ENCODE data around the gene ITFG2. TPM values are rescaled to one million over a fixed set of nuclear protein-coding genes. Genes with fewer than 3 reads are reported as not detected.
A peak's percentile ranks its signal among the peaks of the same experiment; 100 is the strongest.

Gene ITFG2
- total and polyA plus RNA-seq, 2 of the 13 experiments (the other 11 are each of a cell fraction or from before 2014, with no cell fraction given): 14.8 to 15.5 TPM

- ATAC-seq (no peak), FAIRE-seq (no peak), DNase-seq (ENCODE audit: low spot score) (no peak)
- Histone ChIP-seq H3K4me2 (ENCODE audit: low read depth, low read length) (no peak overlapping the region), H3K79me2 (ENCODE audit: insufficient read depth, low read length) (peaks cover 16% of the 10 kb centered on the region), H3K27ac (ENCODE audit: extremely low read length, insufficient read depth, low read length) (no peak overlapping the region), H3K4me1 (ENCODE audit: insufficient read depth, low read length) (peaks cover 34% of the 10 kb centered on the region), H2AFZ (ENCODE audit: low read length) (no peak overlapping the region), H4K20me1 (ENCODE audit: insufficient read depth, low read length) (0 out of 2 replicates have a peak, but pooled peaks cover 4% of the 10 kb centered on the region), H3K27me3 (ENCODE audit: control insufficient read depth in 1 of 2, insufficient read depth in 2 of 2, low read length in 2 of 2) (no peaks in the 10 kb centered on the region), H3K9ac (ENCODE audit: insufficient read depth, low read depth, low read length) (no peak overlapping the region), H3K36me3 (replicated peaks in 1 of 2; ENCODE audit: control insufficient read depth in 1 of 2, insufficient read depth in 2 of 2, low read length in 2 of 2) (peaks cover 36 to 62% of the 10 kb centered on the region in 2 experiments), H3K4me3 (replicated peaks in 1 of 3; ENCODE audit: insufficient read depth in 1 of 3, low read depth in 2 of 3, low read length in 3 of 3) (no peak overlapping the region), H3K9me3 (ENCODE audit: low read length) (no peaks in the 10 kb centered on the region)
- BruUV-seq (replicated peaks): no TSS peak
- CTCF ChIA-PET (ENCODE audit: low intra/inter-chr PET ratio, low total read pairs): no interaction called here
- POLR2A ChIA-PET: interaction anchor here (1.0 kb wide), 1 partner anchor 15 kb away, joined by 3 read pairs; the partner anchor contains the start of gene ITFG2
- WGBS (ENCODE audit: low lambda C conversion rate): 96% methylated on average over 7 of the region's 7 CpGs
- 0 out of 2 replicates have a peak, but pooled peaks have one; percentile 44 for TF ChIP-seq FOXO4 (CRISPR knock-in tag; conservative IDR thresholded peaks at IDR 0.05)
- no peak for TF ChIP-seq ISL2 (CRISPR knock-in tag; IDR thresholded peaks at IDR 0.05)
- peak; percentile 18; the same call in 1 of the 2 replicates for TF ChIP-seq CTCF (CRISPR knock-in tag; IDR thresholded peaks at IDR 0.05)
- TF ChIP-seq BRD4 (CRISPR knock-in tag; IDR thresholded peaks at IDR 0.05): no peak
- TF ChIP-seq GLI4 (CRISPR knock-in tag; IDR thresholded peaks at IDR 0.05; ENCODE audit: borderline replicate concordance): no peak
- in situ Hi-C loops (cut with HindIII; ENCODE audit: extremely low pct_ligation_motif_present, low pct_unique_long_range_greater_than_20kb): no loop called here
- intact Hi-C loops (cut with micrococcal nuclease; ENCODE audit: unreplicated experiment): no loop called here
Observed at GRCh38 chr12:2797721-2798418, 14.6 kb upstream of the ITFG2 start.
